Fibroblast of lung (primary cell): ENCODE results near the gene CLTC. TPM values are rescaled to one million over a fixed set of nuclear protein-coding genes. Genes with fewer than 3 reads are reported as not detected.

ENCODE experiments used
- DNase-seq, 2 donors: peaks; one replicate each; pipeline versions ENCODE4 v3.0.0 to v3.0.0-alpha.2; 2010; ENCODE audit warnings: low read depth in 2 of 2
- H2AFZ ChIP-seq: 2 replicates; pipeline ENCODE4 v1.5.1; 2012; ENCODE audit warnings: low read length, control low read depth, inconsistent platforms
- H3K27ac ChIP-seq: 2 replicates; pipeline ENCODE4 v1.5.1; 2011; ENCODE audit warnings: low read length, control low read depth; ENCODE audit not compliant: insufficient read depth
- H3K27me3 ChIP-seq: 2 replicates; pipeline ENCODE4 v1.5.1; 2011; ENCODE audit warnings: mild to moderate bottlenecking, low read length; ENCODE audit not compliant: control insufficient read depth, insufficient read depth
- H3K36me3 ChIP-seq: 2 replicates; pipeline ENCODE4 v1.5.1; 2011; ENCODE audit warnings: low read length; ENCODE audit not compliant: control insufficient read depth, insufficient read depth
- H3K4me1 ChIP-seq: 2 replicates; pipeline ENCODE4 v1.5.1; 2011; ENCODE audit warnings: low read length; ENCODE audit not compliant: control insufficient read depth, insufficient read depth; ENCODE audit errors: extremely low read depth
- H3K4me2 ChIP-seq: 2 replicates; pipeline ENCODE4 v1.5.1; 2011; ENCODE audit warnings: low read length, control low read depth; ENCODE audit not compliant: insufficient read depth; ENCODE audit errors: extremely low read depth
- H3K4me3 ChIP-seq, 4 experiments: fragments of 200-600 bp in 1 of 4; sonication (generic) in 1 of 4; replicated peaks in 1 of 4; 2 replicates each; pipeline ENCODE4 v1.5.1; 2011 to 2016; ENCODE audit warnings: low read length in 4 of 4, low read depth in 3 of 4, mild to moderate bottlenecking in 3 of 4, control low read depth in 2 of 4, inconsistent platforms in 1 of 4, mixed read lengths in 1 of 4; ENCODE audit not compliant: insufficient read depth in 1 of 4; ENCODE audit errors: control extremely low read depth in 1 of 4
- H3K79me2 ChIP-seq: 2 replicates; pipeline ENCODE4 v1.5.1; 2012; ENCODE audit warnings: mild to moderate bottlenecking, low read length, inconsistent platforms; ENCODE audit not compliant: control insufficient read depth, insufficient read depth
- H3K9ac ChIP-seq: 2 replicates; pipeline ENCODE4 v1.5.1; 2011; ENCODE audit warnings: mild to moderate bottlenecking, low read length, control low read depth; ENCODE audit not compliant: insufficient read depth
- H3K9me3 ChIP-seq: 2 replicates; pipeline ENCODE4 v1.5.1; 2012; ENCODE audit warnings: low read depth, low read length; ENCODE audit not compliant: control insufficient read depth, insufficient read depth
- H4K20me1 ChIP-seq: 2 replicates; pipeline ENCODE4 v1.5.1; 2011; ENCODE audit warnings: low read length; ENCODE audit not compliant: control insufficient read depth, insufficient read depth; ENCODE audit errors: extremely low read depth
- EZH2 ChIP-seq: IDR thresholded peaks from 2 replicates; pipeline ENCODE4 v1.5.1; 2012; ENCODE audit warnings: low read length, control low read depth, mild to moderate bottlenecking; ENCODE audit errors: missing control alignments
- polyA plus RNA-seq, 2 donors: library from polyadenylated mRNA; depleted of rRNA in 1 of 2; stranded (reverse) in 1 of 2; unstranded in 1 of 2; fragments of >200 nt; gene quantifications; 2 replicates each; pipeline ENCODE4 v1.2.1, GENCODE V29; 2011 to 2012; ENCODE audit warnings: missing spikeins in 1 of 2
- total RNA-seq: library from RNA; depleted of rRNA; stranded (reverse); fragments of >200 nt; gene quantifications from 2 replicates; pipeline ENCODE4 v1.2.1, GENCODE V29; 2014
- TF ChIP-seq, protein P1 (sequence below), 2 donors: IDR thresholded peaks in 1 of 2; conservative IDR thresholded peaks in 1 of 2; 1 replicate in 1 of 2; 2 replicates in 1 of 2; pipeline ENCODE4 v1.5.1; 2011 to 2012; ENCODE audit warnings: low read length in 2 of 2, control low read depth in 1 of 2, inconsistent platforms in 1 of 2, low read depth in 1 of 2, mild to moderate bottlenecking in 1 of 2

The CLTC gene
- total and polyA plus RNA-seq, 2 donors (not counting 1 experiment from before 2014, with no cell fraction given) = 468 to 621 TPM

DNA sequence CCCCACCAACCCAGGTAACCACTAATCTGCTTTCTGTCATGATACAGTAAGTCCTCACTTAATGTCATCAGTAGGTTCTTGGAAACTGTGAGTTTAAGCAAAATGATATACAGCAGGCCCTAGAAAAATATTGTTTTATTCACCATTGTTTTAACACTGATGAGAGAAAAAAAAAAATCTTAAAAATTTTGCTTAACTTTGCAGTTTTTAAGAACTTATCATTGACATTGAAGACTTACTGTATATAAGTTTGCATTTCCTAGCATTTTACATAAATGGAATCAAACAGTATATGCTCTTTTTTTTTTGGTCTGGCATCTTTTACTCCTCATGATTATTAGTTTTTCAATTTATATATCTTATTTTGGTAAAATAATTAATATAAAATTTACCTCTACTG, 19.5 kb upstream of the CLTC start:
- Histone ChIP-seq H3K27ac (no peak overlapping the region), H3K4me3 (no peak overlapping the region), H3K79me2 (no peaks in the 10 kb centered on the region), H3K4me1 (no peaks in the 10 kb centered on the region), H3K27me3 (no peaks in the 10 kb centered on the region), H3K36me3 (no peaks in the 10 kb centered on the region), H3K9me3 (no peaks in the 10 kb centered on the region), H4K20me1 (no peaks in the 10 kb centered on the region), H3K4me2 (no peak overlapping the region), H2AFZ (no peak overlapping the region), H3K9ac (no peak overlapping the region)
- TF ChIP-seq EZH2 = no peak
- TF ChIP-seq, protein P1, sequence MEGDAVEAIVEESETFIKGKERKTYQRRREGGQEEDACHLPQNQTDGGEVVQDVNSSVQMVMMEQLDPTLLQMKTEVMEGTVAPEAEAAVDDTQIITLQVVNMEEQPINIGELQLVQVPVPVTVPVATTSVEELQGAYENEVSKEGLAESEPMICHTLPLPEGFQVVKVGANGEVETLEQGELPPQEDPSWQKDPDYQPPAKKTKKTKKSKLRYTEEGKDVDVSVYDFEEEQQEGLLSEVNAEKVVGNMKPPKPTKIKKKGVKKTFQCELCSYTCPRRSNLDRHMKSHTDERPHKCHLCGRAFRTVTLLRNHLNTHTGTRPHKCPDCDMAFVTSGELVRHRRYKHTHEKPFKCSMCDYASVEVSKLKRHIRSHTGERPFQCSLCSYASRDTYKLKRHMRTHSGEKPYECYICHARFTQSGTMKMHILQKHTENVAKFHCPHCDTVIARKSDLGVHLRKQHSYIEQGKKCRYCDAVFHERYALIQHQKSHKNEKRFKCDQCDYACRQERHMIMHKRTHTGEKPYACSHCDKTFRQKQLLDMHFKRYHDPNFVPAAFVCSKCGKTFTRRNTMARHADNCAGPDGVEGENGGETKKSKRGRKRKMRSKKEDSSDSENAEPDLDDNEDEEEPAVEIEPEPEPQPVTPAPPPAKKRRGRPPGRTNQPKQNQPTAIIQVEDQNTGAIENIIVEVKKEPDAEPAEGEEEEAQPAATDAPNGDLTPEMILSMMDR (conservative IDR thresholded peaks at IDR 0.05 in 1 of 2, IDR thresholded peaks at IDR 0.05 in 1 of 2; ENCODE audit: low read depth in 1 of 2, low read length in 2 of 2) = no peak
- no peak for DNase-seq

DNA sequence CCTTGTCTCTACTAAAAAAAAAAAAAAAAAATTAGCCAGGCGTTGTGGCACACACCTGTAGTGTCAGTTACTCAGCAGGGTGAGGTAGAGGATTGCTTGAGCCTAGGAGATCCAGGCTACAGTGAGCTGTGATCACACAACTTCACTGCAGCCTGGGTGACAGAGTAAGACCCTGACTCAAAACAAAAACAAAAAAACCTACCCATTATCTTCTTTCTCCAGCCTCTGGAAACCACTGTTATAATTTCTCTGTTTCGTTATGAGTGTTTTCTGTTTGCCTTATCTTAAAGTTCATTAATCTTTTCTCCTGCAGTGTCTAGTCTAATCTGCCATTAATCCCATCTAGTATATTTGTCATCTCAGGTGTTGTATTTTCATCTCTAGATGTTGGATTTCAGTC, 18.6 kb upstream of the CLTC start:
- Histone ChIP-seq H4K20me1 (no peaks in the 10 kb centered on the region), H3K4me3 (no peak overlapping the region), H3K4me2 (no peak overlapping the region), H3K27ac (no peak overlapping the region), H2AFZ (no peak overlapping the region), H3K9ac (no peak overlapping the region), H3K4me1 (no peaks in the 10 kb centered on the region), H3K79me2 (no peaks in the 10 kb centered on the region), H3K27me3 (no peaks in the 10 kb centered on the region), H3K9me3 (no peaks in the 10 kb centered on the region), H3K36me3 (no peaks in the 10 kb centered on the region)
- DNase-seq = no peak
- no peak for TF ChIP-seq EZH2
- TF ChIP-seq, protein P1 (conservative IDR thresholded peaks at IDR 0.05 in 1 of 2, IDR thresholded peaks at IDR 0.05 in 1 of 2; ENCODE audit: low read depth in 1 of 2, low read length in 2 of 2) = no peak

DNA sequence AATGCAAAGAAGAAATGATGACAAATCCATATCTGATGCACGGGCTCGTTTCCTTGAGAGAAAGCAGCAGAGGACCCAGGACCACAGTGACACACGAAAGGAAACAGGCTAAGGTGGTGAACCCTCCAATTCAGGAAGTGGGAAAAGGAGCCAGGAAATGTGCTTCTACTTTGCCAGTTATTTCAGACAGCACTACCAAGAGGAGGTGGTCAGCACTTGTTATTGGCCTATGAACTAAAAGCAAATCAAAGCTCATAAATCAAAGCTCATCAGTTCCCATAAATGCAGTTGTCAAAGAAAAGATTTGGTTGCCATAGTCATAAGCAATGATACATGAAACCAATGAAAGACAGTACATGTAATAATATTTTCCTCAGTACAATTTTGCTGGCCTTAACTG, 12.6 kb upstream of the CLTC start:
- Histone ChIP-seq H4K20me1 (no peaks in the 10 kb centered on the region), H3K9ac (no peak overlapping the region), H3K4me2 (no peak overlapping the region), H2AFZ (no peak overlapping the region), H3K27me3 (no peaks in the 10 kb centered on the region), H3K4me3 (no peak overlapping the region), H3K79me2 (no peaks in the 10 kb centered on the region), H3K4me1 (no peaks in the 10 kb centered on the region), H3K9me3 (no peaks in the 10 kb centered on the region), H3K27ac (no peak overlapping the region), H3K36me3 (peaks cover 3% of the 10 kb centered on the region)
- no peak for DNase-seq
- TF ChIP-seq, protein P1 (conservative IDR thresholded peaks at IDR 0.05 in 1 of 2, IDR thresholded peaks at IDR 0.05 in 1 of 2; ENCODE audit: low read depth in 1 of 2, low read length in 2 of 2) = no peak
- no peak for TF ChIP-seq EZH2
